ENCODE measurements around the gene MED29. TPM values are rescaled to one million over a fixed set of nuclear protein-coding genes. Genes with fewer than 3 reads are reported as not detected.
A peak's percentile ranks its signal among the peaks of the same experiment; 100 is the strongest.

Gene MED29
- total RNA-seq, 1 experiment from 2014 or later = 32.0 TPM

GRCh38 chr19:39410017-39410830, 19.0 kb downstream of the MED29 start:
- Histone ChIP-seq H3K79me2 (ENCODE audit: insufficient read depth, low read length) (peaks cover 37% of the 10 kb centered on the region), H3K27ac (ENCODE audit: low read depth, low read length) (peak overlapping the region; percentile 100), H3K9me2 (ENCODE audit: insufficient read depth) (no peaks in the 10 kb centered on the region), H3K9me3 (ENCODE audit: control insufficient read depth in 1 of 2, insufficient read depth in 1 of 2, low read depth in 1 of 2, low read length in 2 of 2) (no peaks in the 10 kb centered on the region), H3K4me2 (ENCODE audit: low read length) (peak overlapping the region; percentile 92), H3K36me3 (ENCODE audit: control insufficient read depth in 1 of 2, insufficient read depth in 2 of 2, low read length in 2 of 2) (peaks cover 2 to 12% of the 10 kb centered on the region in 2 experiments; a peak in 1 of 4 replicates), H4K20me1 (ENCODE audit: insufficient read depth) (peaks cover 5% of the 10 kb centered on the region; the same call in 1 of the 2 replicates), H3K4me1 (ENCODE audit: control insufficient read depth in 1 of 2, insufficient read depth in 2 of 2, low read length in 2 of 2) (peaks cover 43 to 77% of the 10 kb centered on the region in 2 experiments), H3K9ac (ENCODE audit: low read length) (peak overlapping the region; percentile 97), H3K4me3 (replicated peaks in 1 of 2; ENCODE audit: low read depth in 1 of 2, low read length in 2 of 2) (peak overlapping the region; percentile 90 to 98), H2AFZ (ENCODE audit: low read depth, low read length, poor library complexity, severe bottlenecking) (no peak overlapping the region), H3K27me3 (ENCODE audit: insufficient read depth, low read length) (no peaks in the 10 kb centered on the region)
- ChIA-PET POLR2A (interaction anchor here (1.3 to 4.1 kb wide), 2 partner anchors 12 to 26 kb away, joined by 11 to 57 read pairs; partner anchors contain the start of gene RPS16), CTCF (interaction anchor here (1.0 kb wide), 1 partner anchor 31 kb away, joined by 5 read pairs; no protein-coding TSS in a partner anchor), RAD21 (ENCODE audit: low non-redundant PET in 1 of 2, low total read pairs in 2 of 2, uncharacterized antibody in 2 of 2, unreplicated experiment in 2 of 2) (no interaction called here)
- DNase-seq (ENCODE audit: low read depth, low spot score) (peak; percentile 54), ATAC-seq (peak; percentile 26)
- intact Hi-C loops (cut with micrococcal nuclease) = loop anchor here (5.0 kb wide), 1 partner anchor 68 kb away; the partner anchor contains the start of gene SAMD4B
- BruUV-seq (replicated peaks) = no TSS peak
- TF ChIP-seq JUND (IDR thresholded peaks at IDR 0.05) = no peak
- TF ChIP-seq POLR2AphosphoS5 (IDR thresholded peaks at IDR 0.05; ENCODE audit: low read depth, low read length) = peak; percentile 62
- TF ChIP-seq SIN3A (IDR thresholded peaks at IDR 0.05; ENCODE audit: low read depth) = no peak
- no peak for TF ChIP-seq SRF (IDR thresholded peaks at IDR 0.05; ENCODE audit: low read depth)
- TF ChIP-seq YY1 (IDR thresholded peaks at IDR 0.05; ENCODE audit: extremely low read depth, insufficient replicate concordance, low read depth, low read length) = no peak
- no peak for TF ChIP-seq EGR1 (IDR thresholded peaks at IDR 0.05; ENCODE audit: low read depth)
- peak; percentile 42 for TF ChIP-seq POLR2A (IDR thresholded peaks at IDR 0.05; ENCODE audit: borderline replicate concordance, extremely low read depth, insufficient read depth, insufficient read length)
- TF ChIP-seq ELF1 (IDR thresholded peaks at IDR 0.05; ENCODE audit: borderline replicate concordance, low read depth) = no peak
- TF ChIP-seq CEBPB (IDR thresholded peaks at IDR 0.05; ENCODE audit: low read depth) = no peak
- no peak for TF ChIP-seq ZNF274 (IDR thresholded peaks at IDR 0.05; ENCODE audit: low read depth, low read length)
- TF ChIP-seq, protein P1, sequence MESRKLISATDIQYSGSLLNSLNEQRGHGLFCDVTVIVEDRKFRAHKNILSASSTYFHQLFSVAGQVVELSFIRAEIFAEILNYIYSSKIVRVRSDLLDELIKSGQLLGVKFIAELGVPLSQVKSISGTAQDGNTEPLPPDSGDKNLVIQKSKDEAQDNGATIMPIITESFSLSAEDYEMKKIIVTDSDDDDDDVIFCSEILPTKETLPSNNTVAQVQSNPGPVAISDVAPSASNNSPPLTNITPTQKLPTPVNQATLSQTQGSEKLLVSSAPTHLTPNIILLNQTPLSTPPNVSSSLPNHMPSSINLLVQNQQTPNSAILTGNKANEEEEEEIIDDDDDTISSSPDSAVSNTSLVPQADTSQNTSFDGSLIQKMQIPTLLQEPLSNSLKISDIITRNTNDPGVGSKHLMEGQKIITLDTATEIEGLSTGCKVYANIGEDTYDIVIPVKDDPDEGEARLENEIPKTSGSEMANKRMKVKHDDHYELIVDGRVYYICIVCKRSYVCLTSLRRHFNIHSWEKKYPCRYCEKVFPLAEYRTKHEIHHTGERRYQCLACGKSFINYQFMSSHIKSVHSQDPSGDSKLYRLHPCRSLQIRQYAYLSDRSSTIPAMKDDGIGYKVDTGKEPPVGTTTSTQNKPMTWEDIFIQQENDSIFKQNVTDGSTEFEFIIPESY (IDR thresholded peaks at IDR 0.05; ENCODE audit: extremely low read depth, insufficient replicate concordance, low read length) = no peak
- TF ChIP-seq MAX (IDR thresholded peaks at IDR 0.05) = no peak
- TF ChIP-seq SP1 (IDR thresholded peaks at IDR 0.05; ENCODE audit: low read depth) = no peak
- TF ChIP-seq, protein P2, sequence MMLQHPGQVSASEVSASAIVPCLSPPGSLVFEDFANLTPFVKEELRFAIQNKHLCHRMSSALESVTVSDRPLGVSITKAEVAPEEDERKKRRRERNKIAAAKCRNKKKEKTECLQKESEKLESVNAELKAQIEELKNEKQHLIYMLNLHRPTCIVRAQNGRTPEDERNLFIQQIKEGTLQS (IDR thresholded peaks at IDR 0.05) = no peak
- no peak for TF ChIP-seq EZH2 (IDR thresholded peaks at IDR 0.05)
